ENCODE results near the gene GCH1. TPM values are rescaled to one million over a fixed set of nuclear protein-coding genes. Genes with fewer than 3 reads are reported as not detected.
A peak's percentile ranks its signal among the peaks of the same experiment; 100 is the strongest.

Gene GCH1
- total RNA-seq, 1 donor: 9.1 TPM

DNA sequence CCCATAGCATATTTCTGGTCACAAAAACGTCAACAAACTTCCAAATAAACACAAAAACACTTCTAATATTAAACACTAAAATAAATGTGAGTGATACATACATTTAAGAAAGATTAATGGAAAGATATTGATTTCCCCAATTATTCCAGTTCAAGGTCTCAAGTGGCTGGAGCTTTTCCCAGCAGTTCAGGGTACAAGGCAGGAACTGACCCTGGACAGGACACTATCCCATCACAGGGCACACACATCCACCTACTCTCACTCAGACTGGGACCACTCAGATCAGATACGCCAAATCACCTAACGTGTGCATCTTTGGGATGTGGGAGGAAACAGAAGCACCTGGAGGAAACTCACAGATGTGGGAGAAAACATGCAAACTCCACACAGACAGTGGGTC is 50.4 kb downstream of the GCH1 start:
- no peak overlapping the region for H3K4me3 ChIP-seq (ENCODE audit: low read depth, low read length)
- DNase-seq (ENCODE audit: low read depth): no peak
- TF ChIP-seq, protein P1, sequence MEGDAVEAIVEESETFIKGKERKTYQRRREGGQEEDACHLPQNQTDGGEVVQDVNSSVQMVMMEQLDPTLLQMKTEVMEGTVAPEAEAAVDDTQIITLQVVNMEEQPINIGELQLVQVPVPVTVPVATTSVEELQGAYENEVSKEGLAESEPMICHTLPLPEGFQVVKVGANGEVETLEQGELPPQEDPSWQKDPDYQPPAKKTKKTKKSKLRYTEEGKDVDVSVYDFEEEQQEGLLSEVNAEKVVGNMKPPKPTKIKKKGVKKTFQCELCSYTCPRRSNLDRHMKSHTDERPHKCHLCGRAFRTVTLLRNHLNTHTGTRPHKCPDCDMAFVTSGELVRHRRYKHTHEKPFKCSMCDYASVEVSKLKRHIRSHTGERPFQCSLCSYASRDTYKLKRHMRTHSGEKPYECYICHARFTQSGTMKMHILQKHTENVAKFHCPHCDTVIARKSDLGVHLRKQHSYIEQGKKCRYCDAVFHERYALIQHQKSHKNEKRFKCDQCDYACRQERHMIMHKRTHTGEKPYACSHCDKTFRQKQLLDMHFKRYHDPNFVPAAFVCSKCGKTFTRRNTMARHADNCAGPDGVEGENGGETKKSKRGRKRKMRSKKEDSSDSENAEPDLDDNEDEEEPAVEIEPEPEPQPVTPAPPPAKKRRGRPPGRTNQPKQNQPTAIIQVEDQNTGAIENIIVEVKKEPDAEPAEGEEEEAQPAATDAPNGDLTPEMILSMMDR (IDR thresholded peaks at IDR 0.05; ENCODE audit: insufficient read depth, low read depth, low read length): no peak

- TF ChIP-seq, protein P1 (IDR thresholded peaks at IDR 0.05; ENCODE audit: insufficient read depth, low read depth, low read length): no peak
- H3K4me3 ChIP-seq (ENCODE audit: low read depth, low read length): no peak overlapping the region
- no peak for DNase-seq (ENCODE audit: low read depth)
These were observed 53.7 kb downstream of the GCH1 start for GRCh38 chr14:54848910-54849309.

DNA sequence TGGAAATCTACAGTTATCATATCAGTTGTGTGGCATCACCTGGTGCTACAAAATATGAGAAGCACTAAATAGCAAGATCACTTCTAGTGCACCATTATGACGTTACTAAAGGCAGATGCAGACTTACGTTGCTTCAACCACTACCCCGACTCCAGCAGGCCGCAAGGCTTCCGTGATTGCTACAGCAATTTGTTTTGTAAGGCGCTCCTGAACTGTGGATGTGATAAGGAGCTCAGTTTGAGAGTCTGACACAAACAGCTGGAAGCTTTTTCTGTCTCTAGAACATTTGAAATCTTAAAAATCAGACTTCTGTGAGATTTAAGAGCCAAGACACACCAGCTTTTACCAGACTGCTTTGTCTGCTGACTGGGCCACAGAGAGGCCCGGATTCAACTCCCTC is 57.0 kb downstream of the GCH1 start:
- TF ChIP-seq, protein P1 (IDR thresholded peaks at IDR 0.05; ENCODE audit: insufficient read depth, low read depth, low read length): no peak
- DNase-seq (ENCODE audit: low read depth): peak; percentile 54
- no peak overlapping the region for H3K4me3 ChIP-seq (ENCODE audit: low read depth, low read length)

DNA sequence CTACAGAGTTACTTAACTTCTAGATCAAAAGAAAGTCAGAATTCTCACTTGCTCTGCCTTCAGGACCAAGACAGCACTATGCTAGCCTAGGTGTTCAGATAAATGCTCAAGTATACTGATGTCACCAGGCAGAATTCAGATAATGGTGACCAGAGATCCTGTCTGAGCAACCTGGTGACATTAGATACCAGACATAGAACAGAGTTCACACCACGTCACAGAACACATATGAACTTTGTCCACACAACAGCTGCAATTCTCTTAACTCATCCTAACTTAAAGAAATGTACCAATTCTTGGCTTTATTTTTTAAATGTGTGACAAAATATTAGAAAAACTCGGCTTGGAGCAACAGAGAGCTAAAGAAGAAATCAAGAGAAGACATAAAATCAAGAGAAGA is 58.1 kb downstream of the GCH1 start:
- no peak for DNase-seq (ENCODE audit: low read depth)
- no peak overlapping the region for H3K4me3 ChIP-seq (ENCODE audit: low read depth, low read length)
- TF ChIP-seq, protein P1 (IDR thresholded peaks at IDR 0.05; ENCODE audit: insufficient read depth, low read depth, low read length): no peak

DNA sequence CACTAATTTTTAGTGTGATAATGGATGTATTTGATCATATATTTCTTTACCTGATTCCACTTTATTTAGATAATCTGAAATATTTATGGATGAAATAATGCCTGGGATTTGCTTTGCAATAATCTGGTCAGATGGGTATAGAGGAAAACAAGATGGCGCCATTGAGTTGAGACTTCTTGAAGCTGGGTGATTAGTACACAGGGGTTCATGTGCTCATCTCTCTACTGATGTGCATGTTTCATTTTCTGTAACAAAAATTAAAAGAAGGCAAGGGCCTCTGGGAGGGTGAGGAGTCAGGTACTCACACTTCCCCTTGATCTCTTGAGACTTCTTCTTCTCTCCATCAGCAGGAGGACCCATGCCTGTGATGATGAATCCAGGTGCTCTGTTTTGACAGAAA is 61.8 kb downstream of the GCH1 start:
- H3K4me3 ChIP-seq (ENCODE audit: low read depth, low read length): no peak overlapping the region
- DNase-seq (ENCODE audit: low read depth): no peak
- TF ChIP-seq, protein P1 (IDR thresholded peaks at IDR 0.05; ENCODE audit: insufficient read depth, low read depth, low read length): no peak

DNA sequence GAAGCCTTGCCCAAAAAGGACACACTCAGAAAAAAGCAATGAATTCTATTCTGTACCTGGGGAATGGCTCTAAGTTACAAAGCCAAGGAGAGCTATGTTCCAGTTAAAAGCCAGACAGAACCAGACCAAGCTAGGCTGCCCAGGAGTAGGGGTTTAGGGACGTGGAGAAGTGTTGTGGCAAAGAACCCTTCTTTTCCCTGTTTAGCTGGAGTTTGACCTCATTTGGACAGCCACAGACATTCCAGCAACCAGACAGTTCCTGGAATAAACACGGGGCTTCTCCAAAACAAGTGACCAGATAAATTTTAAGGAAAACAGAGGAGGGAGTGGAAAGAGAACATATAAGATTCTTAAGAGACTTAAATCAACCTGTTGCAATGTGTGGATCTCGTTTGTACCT is 62.3 kb downstream of the GCH1 start:
- no peak for DNase-seq (ENCODE audit: low read depth)
- no peak overlapping the region for H3K4me3 ChIP-seq (ENCODE audit: low read depth, low read length)
- TF ChIP-seq, protein P1 (IDR thresholded peaks at IDR 0.05; ENCODE audit: insufficient read depth, low read depth, low read length): no peak

DNA sequence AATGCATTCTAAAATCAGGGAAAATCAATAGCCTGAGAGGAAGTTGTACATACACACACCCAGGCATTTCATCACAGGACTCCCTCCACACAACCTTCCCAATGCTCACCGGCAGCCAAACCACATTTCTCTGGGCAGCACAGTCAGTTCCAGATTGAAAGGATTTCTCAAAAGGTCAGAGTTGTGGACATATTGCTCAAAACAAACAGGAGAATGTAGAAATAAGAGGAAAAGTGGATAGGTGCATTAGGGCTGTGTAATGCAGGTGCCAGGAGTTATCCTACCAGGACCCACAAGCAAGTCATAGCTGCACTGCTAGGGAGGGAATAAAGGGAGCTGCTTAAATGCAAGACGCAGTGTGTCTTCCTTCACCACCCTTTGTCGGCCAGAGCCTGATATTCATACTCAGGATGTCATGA is 62.9 kb downstream of the GCH1 start:
- DNase-seq (ENCODE audit: low read depth): peak; percentile 18
- no peak overlapping the region for H3K4me3 ChIP-seq (ENCODE audit: low read depth, low read length)
- TF ChIP-seq, protein P1 (IDR thresholded peaks at IDR 0.05; ENCODE audit: insufficient read depth, low read depth, low read length): no peak

All from fibroblast of villous mesenchyme (primary cell).